Coronary artery (tissue), 2 donors: ENCODE results near the gene CGNL1.
A peak's percentile ranks its signal among the peaks of the same experiment; 100 is the strongest.

Source experiments
- DNase-seq: peaks from one replicate; pipeline ENCODE4 v3.0.0-alpha.2; 2017; ENCODE audit warnings: low spot score
- H3K27ac ChIP-seq, 2 donors: fragments of 200-600 bp; sonication (generic); one replicate each; pipeline ENCODE4 v1.5.1; 2016 to 2019
- H3K4me3 ChIP-seq: fragments of 200-600 bp; sonication (generic); 2 replicates; pipeline ENCODE4 v1.5.1; 2016; ENCODE audit warnings: mild to moderate bottlenecking, moderate library complexity
- TF ChIP-seq, protein P1 (sequence below): fragments of 200-600 bp; sonication (generic); IDR thresholded peaks from one replicate; pipeline ENCODE4 v1.5.1; 2019; ENCODE audit warnings: antibody characterized with exemption

The CGNL1 gene

DNA sequence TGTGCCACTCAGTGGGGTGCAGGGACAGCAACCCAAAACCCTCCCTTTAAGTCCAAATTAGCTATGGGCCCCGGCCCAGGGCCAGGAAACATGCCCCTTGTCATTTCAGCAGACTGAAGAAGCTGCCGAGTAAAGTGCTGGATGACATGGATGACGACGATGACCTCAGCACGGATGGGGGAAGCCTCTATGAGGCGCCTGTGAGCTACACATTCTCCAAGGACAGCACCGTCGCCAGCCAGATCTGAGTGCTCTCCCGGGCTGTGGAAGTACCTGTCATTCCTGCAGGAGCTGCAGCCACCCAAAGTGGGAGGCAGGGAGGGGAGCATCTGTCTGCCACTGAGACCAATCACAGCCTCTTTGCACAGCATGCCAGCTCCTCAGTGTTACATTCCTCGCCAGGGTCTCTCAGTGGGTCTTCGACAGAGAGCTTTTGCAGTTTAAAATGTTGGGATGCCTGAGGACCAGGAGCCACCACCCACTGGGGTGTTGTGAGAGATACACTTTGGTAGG is 171.0 kb downstream of the CGNL1 start:
- H3K27ac ChIP-seq, result no peak overlapping the region
- DNase-seq, result no peak
- TF ChIP-seq, protein P1, sequence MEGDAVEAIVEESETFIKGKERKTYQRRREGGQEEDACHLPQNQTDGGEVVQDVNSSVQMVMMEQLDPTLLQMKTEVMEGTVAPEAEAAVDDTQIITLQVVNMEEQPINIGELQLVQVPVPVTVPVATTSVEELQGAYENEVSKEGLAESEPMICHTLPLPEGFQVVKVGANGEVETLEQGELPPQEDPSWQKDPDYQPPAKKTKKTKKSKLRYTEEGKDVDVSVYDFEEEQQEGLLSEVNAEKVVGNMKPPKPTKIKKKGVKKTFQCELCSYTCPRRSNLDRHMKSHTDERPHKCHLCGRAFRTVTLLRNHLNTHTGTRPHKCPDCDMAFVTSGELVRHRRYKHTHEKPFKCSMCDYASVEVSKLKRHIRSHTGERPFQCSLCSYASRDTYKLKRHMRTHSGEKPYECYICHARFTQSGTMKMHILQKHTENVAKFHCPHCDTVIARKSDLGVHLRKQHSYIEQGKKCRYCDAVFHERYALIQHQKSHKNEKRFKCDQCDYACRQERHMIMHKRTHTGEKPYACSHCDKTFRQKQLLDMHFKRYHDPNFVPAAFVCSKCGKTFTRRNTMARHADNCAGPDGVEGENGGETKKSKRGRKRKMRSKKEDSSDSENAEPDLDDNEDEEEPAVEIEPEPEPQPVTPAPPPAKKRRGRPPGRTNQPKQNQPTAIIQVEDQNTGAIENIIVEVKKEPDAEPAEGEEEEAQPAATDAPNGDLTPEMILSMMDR, result no peak
- no peak overlapping the region for H3K4me3 ChIP-seq

DNA sequence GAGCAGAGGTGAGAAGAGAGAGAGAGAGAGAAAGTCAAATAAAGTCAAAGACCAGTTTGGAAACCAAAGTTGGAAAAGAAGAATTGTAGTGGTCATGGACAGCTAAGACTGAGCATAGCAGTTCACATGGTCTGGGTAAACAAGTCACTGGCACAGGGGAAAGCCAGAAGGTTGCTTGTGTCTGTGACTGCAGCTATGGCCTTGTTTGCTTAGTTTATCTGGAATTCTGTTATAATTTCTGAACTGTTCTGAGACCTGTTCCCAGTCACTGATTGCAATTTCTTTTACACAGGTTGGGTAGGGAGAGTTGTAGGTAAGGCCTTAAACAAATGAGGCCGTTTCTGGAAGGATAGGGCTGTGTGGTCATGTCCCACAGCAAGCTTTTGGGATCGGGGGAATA is 172.0 kb downstream of the CGNL1 start:
- no peak for DNase-seq
- H3K27ac ChIP-seq, result no peak overlapping the region
- H3K4me3 ChIP-seq, result no peak overlapping the region
- TF ChIP-seq, protein P1, result no peak

DNA sequence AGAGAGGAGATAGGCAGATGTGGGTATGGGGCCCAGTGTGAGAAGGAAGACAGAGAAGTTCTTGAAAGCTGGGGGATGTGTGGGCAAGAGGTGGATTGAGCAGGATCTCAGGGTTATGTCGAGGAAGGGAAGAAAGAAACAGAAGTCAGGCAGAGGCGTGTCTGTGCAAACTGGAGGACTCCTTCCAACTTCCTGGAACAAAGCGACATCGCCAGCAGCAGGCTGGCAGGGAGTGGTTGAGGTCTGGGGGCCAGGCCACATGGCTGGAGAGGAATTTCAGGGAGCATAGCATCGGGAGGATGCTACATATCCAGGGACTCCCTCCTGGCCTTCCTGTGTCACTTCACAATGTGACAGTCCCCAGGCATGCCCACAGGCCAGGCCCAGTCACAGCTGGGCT is 172.5 kb downstream of the CGNL1 start:
- H3K4me3 ChIP-seq, result no peak overlapping the region
- no peak for DNase-seq
- TF ChIP-seq, protein P1, result no peak
- no peak overlapping the region for H3K27ac ChIP-seq

DNA sequence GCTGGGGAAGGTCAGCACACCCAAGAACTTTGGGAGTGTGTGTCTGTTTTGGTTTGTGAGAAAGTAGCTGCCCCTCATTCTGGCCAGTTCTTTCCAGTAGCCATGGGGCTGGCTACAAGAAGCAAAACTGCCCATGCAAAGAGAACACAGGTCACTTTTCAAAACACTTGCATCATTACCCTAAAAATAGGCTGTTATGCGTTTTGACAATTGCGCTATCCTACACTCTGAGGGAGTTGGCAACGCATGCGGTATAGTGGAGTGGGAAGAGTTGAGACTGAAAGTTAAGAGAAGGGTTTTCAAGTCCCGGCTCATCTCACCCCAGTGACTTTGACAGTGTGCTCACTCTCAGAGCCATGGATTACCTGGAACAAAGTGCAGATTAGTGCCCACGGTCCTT is 173.6 kb downstream of the CGNL1 start:
- no peak overlapping the region for H3K27ac ChIP-seq
- no peak overlapping the region for H3K4me3 ChIP-seq
- DNase-seq, result no peak
- TF ChIP-seq, protein P1, result no peak

DNA sequence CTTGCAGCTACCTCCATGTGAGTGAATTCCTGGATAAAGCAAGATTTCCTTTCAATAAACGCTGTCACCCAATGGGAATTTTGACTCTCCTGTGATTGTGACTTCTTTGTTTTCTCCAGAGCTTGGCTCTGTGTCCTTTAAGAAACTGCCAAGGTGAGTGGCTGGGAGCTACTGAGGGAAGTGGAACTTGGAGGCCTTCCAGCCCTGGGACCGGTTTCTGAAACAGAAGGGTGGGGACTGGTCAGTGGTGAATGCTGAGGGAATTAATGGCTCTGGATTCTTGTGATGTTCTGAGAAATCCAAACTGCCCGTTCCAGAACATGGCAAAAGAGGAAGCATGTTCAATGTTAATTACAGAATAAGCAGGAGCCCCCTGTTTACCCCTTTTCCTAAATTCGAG is 174.3 kb downstream of the CGNL1 start:
- Histone ChIP-seq H3K4me3 (no peak overlapping the region), H3K27ac (peak overlapping the region in 1 of 2 donors; percentile 54)
- no peak for DNase-seq
- TF ChIP-seq, protein P1, result no peak

DNA sequence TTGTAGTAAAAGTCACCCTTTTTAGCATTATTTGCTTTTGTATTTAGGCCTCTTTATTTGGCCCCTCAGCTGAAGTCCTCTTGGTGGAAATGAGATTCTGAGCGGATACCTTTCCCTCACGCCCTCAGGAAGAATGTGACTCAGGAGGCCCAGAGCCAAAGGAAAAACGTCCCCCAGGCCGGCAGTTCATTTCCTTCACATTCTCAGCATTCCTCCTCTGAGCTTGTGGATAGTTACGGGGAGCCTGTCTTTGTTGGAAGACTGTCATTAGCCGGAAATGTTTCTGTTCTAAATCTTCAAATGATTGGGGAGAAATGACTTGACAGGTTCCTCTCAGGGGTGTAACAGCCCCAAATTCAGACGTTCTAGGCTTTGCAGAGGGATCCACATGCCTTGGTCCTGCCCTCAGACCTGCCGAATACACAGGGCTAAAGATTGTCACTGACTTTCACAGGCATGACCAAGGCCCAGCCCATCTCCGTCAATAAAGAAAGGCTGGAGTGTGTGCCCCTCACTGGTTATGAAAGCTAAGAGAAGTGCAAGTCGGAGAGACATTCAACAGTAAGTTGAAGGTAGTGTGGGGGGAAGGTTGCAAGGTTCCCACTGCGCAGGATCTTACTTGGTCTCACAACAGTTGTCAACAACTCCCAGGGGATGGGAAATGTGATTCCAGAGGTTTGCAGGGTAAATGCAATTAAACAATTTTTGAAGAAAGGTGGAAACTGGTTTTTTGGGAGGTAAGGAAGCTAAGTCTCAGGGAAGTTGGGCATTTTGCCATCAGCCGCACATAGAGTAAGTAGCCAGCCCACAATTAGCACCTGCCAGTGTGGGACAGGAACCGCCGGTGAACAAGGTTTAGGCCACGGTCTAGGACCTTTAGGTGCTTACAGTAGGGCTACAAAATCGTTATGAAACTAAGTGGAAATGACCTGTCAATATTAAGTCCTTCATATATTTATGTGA is 175.7 kb downstream of the CGNL1 start:
- DNase-seq, result no peak
- TF ChIP-seq, protein P1, result no peak
- Histone ChIP-seq H3K4me3 (no peak overlapping the region), H3K27ac (peak overlapping the region in 1 of 2 donors; percentile 46)
